Panc1 (cell line): ENCODE results near the gene NOTCH1.
"Not testable (repeated sequence)": the region's sequence is repeated elsewhere in the genome, so short reads cannot be mapped to it uniquely, and the experiment has no call there.

Experiments used
- TCF7L2 ChIP-seq: IDR thresholded peaks from 2 replicates; pipeline ENCODE4 v1.6.1; 2011; ENCODE audit warnings: mild to moderate bottlenecking, low read depth, low read length, inconsistent platforms
- TF ChIP-seq, protein P1 (sequence below): fragments of 450-650 bp; IDR thresholded peaks from 2 replicates; pipeline ENCODE4 v1.5.1; 2017; ENCODE audit warnings: mild to moderate bottlenecking

DNA sequence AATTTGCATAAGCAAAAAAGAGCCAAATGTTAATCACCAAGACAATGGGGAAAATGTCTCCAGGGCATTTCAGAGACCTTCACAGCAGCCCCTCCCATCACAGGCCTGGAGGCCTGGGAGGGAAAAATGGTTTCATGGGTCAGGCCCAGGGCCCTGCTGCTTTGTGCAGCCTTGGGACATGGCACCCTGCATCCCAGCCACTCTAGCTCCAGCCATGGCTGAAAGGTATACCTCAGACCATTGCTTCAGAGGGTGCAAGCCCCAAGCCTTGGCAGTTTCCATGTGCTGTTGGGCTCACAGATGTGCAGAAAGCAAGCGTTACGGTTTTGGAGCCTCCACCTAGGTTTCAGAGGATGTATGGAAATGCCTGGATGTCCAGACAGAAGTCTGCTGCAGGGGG lies 13.5 kb upstream of the NOTCH1 start:
- TF ChIP-seq, protein P1, sequence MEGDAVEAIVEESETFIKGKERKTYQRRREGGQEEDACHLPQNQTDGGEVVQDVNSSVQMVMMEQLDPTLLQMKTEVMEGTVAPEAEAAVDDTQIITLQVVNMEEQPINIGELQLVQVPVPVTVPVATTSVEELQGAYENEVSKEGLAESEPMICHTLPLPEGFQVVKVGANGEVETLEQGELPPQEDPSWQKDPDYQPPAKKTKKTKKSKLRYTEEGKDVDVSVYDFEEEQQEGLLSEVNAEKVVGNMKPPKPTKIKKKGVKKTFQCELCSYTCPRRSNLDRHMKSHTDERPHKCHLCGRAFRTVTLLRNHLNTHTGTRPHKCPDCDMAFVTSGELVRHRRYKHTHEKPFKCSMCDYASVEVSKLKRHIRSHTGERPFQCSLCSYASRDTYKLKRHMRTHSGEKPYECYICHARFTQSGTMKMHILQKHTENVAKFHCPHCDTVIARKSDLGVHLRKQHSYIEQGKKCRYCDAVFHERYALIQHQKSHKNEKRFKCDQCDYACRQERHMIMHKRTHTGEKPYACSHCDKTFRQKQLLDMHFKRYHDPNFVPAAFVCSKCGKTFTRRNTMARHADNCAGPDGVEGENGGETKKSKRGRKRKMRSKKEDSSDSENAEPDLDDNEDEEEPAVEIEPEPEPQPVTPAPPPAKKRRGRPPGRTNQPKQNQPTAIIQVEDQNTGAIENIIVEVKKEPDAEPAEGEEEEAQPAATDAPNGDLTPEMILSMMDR: not testable (repeated sequence)
- TF ChIP-seq TCF7L2: not testable (repeated sequence)
